ENCODE data around the gene RBM15B. TPM values are rescaled to one million over a fixed set of nuclear protein-coding genes. Genes with fewer than 3 reads are reported as not detected.

The RBM15B gene
- total RNA-seq, 4 donors from 2014 or later = 19.1 to 69.9 (median 28.0) TPM

- in situ Hi-C loops (cut with MboI; ENCODE audit: low pct_ligation_motif_present in 1 of 4, low pct_unique_long_range_greater_than_20kb in 1 of 4, low sequenced_read_pairs in 3 of 4) (loop anchor here (25.0 kb wide), 3 partner anchors 269 to 781 kb away; partner anchors contain the start of genes CISH (in 2 of the 4), MAPKAPK3 (in 2 of the 4) and TEX264 (in 1 of the 4)), intact Hi-C loops (cut with DNase I; ENCODE audit: low total_unique reads) (loop anchor here (10.0 kb wide), 1 partner anchor 292 kb away; no protein-coding TSS in a partner anchor)
- Histone ChIP-seq H3K4me1 (peaks cover 22 to 57% (median 49%) of the 10 kb centered on the region in 4 donors), H3K27ac (no peak overlapping the region), H3K36me3 (peaks cover 0 to 18% (median 7%) of the 10 kb centered on the region in 4 donors), H3K4me3 (no peak overlapping the region), H3K9me3 (no peaks in the 10 kb centered on the region), H3K27me3 (no peaks in the 10 kb centered on the region)
- no peak for DNase-seq
- TF ChIP-seq POLR2A (IDR thresholded peaks at IDR 0.05) = no peak
- no peak for TF ChIP-seq POLR2AphosphoS5 (IDR thresholded peaks at IDR 0.05)
- TF ChIP-seq CTCF (IDR thresholded peaks at IDR 0.05) = no peak
- TF ChIP-seq EP300 (IDR thresholded peaks at IDR 0.05; ENCODE audit: low read depth) = no peak
- 95% methylated on average over 4 to 17 of the region's 17 CpGs for WGBS, 2 donors (ENCODE audit: low coverage in 1 of 2)
Observed at GRCh38 chr3:51393134-51393495, 2.0 kb downstream of the RBM15B start.

GRCh38 chr3:51393564-51393963 lies 2.5 kb downstream of the RBM15B start:
- Histone ChIP-seq H3K36me3 (peaks cover 0 to 22% (median 9%) of the 10 kb centered on the region in 4 donors), H3K4me1 (peaks cover 22 to 53% (median 44%) of the 10 kb centered on the region in 4 donors), H3K27me3 (no peaks in the 10 kb centered on the region), H3K27ac (no peak overlapping the region), H3K9me3 (no peaks in the 10 kb centered on the region), H3K4me3 (no peak overlapping the region)
- in situ Hi-C loops (cut with MboI; ENCODE audit: low pct_ligation_motif_present in 1 of 4, low pct_unique_long_range_greater_than_20kb in 1 of 4, low sequenced_read_pairs in 3 of 4) (loop anchor here (25.0 kb wide), 3 partner anchors 269 to 781 kb away; partner anchors contain the start of genes CISH (in 2 of the 4), MAPKAPK3 (in 2 of the 4) and TEX264 (in 1 of the 4)), intact Hi-C loops (cut with DNase I; ENCODE audit: low total_unique reads) (loop anchor here (10.0 kb wide), 1 partner anchor 291 kb away; no protein-coding TSS in a partner anchor)
- WGBS, 2 donors (ENCODE audit: low coverage in 1 of 2) = 92% methylated on average over 14 of the region's 14 CpGs; no CpG with 5 or more reads in 1 of the 2 donors
- TF ChIP-seq POLR2A (IDR thresholded peaks at IDR 0.05) = no peak
- no peak for TF ChIP-seq EP300 (IDR thresholded peaks at IDR 0.05; ENCODE audit: low read depth)
- TF ChIP-seq CTCF (IDR thresholded peaks at IDR 0.05) = no peak
- TF ChIP-seq POLR2AphosphoS5 (IDR thresholded peaks at IDR 0.05) = no peak
- no peak for DNase-seq

GRCh38 chr3:51394541-51394940 lies 3.5 kb downstream of the RBM15B start:
- Histone ChIP-seq H3K36me3 (peaks cover 0 to 26% (median 9%) of the 10 kb centered on the region in 4 donors), H3K27me3 (no peaks in the 10 kb centered on the region), H3K9me3 (no peaks in the 10 kb centered on the region), H3K4me1 (peaks cover 22 to 43% (median 36%) of the 10 kb centered on the region in 4 donors), H3K4me3 (no peak overlapping the region), H3K27ac (no peak overlapping the region)
- TF ChIP-seq EP300 (IDR thresholded peaks at IDR 0.05; ENCODE audit: low read depth) (no peak), POLR2A (IDR thresholded peaks at IDR 0.05) (no peak), POLR2AphosphoS5 (IDR thresholded peaks at IDR 0.05) (no peak), CTCF (IDR thresholded peaks at IDR 0.05) (no peak)
- in situ Hi-C loops (cut with MboI; ENCODE audit: low pct_ligation_motif_present in 1 of 4, low pct_unique_long_range_greater_than_20kb in 1 of 4, low sequenced_read_pairs in 3 of 4) (loop anchor here (25.0 kb wide), 3 partner anchors 268 to 782 kb away; partner anchors contain the start of genes CISH (in 2 of the 4), MAPKAPK3 (in 2 of the 4) and TEX264 (in 1 of the 4)), intact Hi-C loops (cut with DNase I; ENCODE audit: low total_unique reads) (loop anchor here (10.0 kb wide), 1 partner anchor 290 kb away; no protein-coding TSS in a partner anchor)
- DNase-seq = no peak
- 81 to 94% methylated on average over 4 to 5 of the region's 5 CpGs for WGBS, 2 donors (ENCODE audit: low coverage in 1 of 2)

- no peak for TF ChIP-seq POLR2A (IDR thresholded peaks at IDR 0.05)
- no peak overlapping the region for H3K27ac ChIP-seq
- no peak overlapping the region for H3K4me3 ChIP-seq
- no peaks in the 10 kb centered on the region for H3K9me3 ChIP-seq
- H3K27me3 ChIP-seq = no peaks in the 10 kb centered on the region
- WGBS, 2 donors (ENCODE audit: low coverage in 1 of 2) = 64 to 75% methylated on average over 4 to 12 of the region's 12 CpGs
- peaks cover 0 to 26% (median 9%) of the 10 kb centered on the region in 4 donors for H3K36me3 ChIP-seq
- no peak for DNase-seq
- in situ Hi-C loops (cut with MboI; ENCODE audit: low pct_ligation_motif_present in 1 of 4, low pct_unique_long_range_greater_than_20kb in 1 of 4, low sequenced_read_pairs in 3 of 4) = loop anchor here (25.0 kb wide), 3 partner anchors 267 to 783 kb away; partner anchors contain the start of genes CISH (in 2 of the 4), MAPKAPK3 (in 2 of the 4) and TEX264 (in 1 of the 4)
- intact Hi-C loops (cut with DNase I; ENCODE audit: low total_unique reads) = loop anchor here (10.0 kb wide), 1 partner anchor 289 kb away; no protein-coding TSS in a partner anchor
- H3K4me1 ChIP-seq = peaks cover 14 to 35% (median 31%) of the 10 kb centered on the region in 4 donors
Observed at GRCh38 chr3:51395493-51396213, 4.6 kb downstream of the RBM15B start.

Data from transverse colon (tissue), 4 donors.